NB4 (cell line): ENCODE data around the gene CRIM1.

Experiments used
- CTCF ChIP-seq: IDR thresholded peaks from one replicate; pipeline ENCODE4 v1.5.1; 2012; ENCODE audit warnings: low read depth, low read length
- MYC ChIP-seq: IDR thresholded peaks from 2 replicates; pipeline ENCODE4 v1.6.1; 2011; ENCODE audit warnings: low read depth, low read length
- POLR2A ChIP-seq: IDR thresholded peaks from 2 replicates; pipeline ENCODE4 v1.6.1; 2011; ENCODE audit warnings: mild to moderate bottlenecking; ENCODE audit not compliant: insufficient read length; ENCODE audit errors: extremely low read depth
- TF ChIP-seq, protein P1 (sequence below): IDR thresholded peaks from 2 replicates; pipeline ENCODE4 v1.6.1; 2011; ENCODE audit warnings: low read depth, low read length

DNA sequence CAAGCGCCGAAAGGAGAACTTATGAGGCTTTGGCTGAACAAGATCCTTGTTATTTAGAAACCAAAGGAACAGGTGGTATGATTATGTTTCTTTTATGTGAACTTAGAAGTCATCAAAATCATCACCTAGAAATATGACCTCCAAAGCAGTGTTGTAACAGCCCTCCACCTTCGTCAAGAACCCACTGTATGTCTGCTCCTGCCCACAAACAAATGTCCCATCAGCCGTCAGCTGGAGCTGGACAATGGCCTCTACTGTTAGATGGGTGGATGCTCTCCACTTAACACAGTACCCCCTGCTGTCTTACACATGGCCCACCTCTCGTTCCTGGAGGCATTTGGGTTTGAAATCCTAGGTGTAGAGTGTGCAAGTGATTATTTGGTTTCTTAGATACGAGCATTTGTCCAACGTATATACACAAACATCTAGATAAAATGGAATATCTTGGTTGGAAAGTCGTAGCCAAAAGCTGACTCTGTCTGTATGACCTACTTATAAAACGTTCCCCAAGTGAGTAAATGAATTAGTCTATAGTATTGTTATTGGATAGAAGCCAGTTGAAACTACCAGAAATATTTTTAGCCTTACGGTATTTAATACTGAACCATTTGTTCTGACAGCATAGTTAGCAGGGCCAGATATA is 113.0 kb downstream of the CRIM1 start:
- TF ChIP-seq CTCF, result no peak
- no peak for TF ChIP-seq POLR2A
- TF ChIP-seq, protein P1, sequence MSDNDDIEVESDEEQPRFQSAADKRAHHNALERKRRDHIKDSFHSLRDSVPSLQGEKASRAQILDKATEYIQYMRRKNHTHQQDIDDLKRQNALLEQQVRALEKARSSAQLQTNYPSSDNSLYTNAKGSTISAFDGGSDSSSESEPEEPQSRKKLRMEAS, result no peak
- no peak for TF ChIP-seq MYC
